GM18868 (cell line): ENCODE data around the gene XIAP.
"Not testable (repeated sequence)": the region's sequence is repeated elsewhere in the genome, so short reads cannot be mapped to it uniquely, and the experiment has no call there.

Experiments used
- ATAC-seq: cut with Tn5 transposase; IDR thresholded peaks from one replicate; pipeline ENCODE4 v1.9.1; 2021; ENCODE audit warnings: mild to moderate bottlenecking, moderate library complexity; ENCODE audit not compliant: unreplicated experiment

XIAP gene

GRCh38 chrX:123859846-123860838 is at the start of gene XIAP:
TSS of gene XIAP (plus strand) at chrX:123860053. CDS start at chrX:123885663, 25,610 bp downstream.
- ATAC-seq, result peak; percentile 66

- ATAC-seq, result no peak
These were observed 45.5 kb upstream of the XIAP start for GRCh38 chrX:123814343-123814742.

GRCh38 chrX:123814934-123815394 is 44.9 kb upstream of the XIAP start:
- ATAC-seq, result peak; percentile 56

- ATAC-seq, result no peak
These were observed 42.5 kb upstream of the XIAP start for GRCh38 chrX:123817288-123817894.

GRCh38 chrX:123818243-123818642 is 41.6 kb upstream of the XIAP start:
- ATAC-seq, result no peak

DNA sequence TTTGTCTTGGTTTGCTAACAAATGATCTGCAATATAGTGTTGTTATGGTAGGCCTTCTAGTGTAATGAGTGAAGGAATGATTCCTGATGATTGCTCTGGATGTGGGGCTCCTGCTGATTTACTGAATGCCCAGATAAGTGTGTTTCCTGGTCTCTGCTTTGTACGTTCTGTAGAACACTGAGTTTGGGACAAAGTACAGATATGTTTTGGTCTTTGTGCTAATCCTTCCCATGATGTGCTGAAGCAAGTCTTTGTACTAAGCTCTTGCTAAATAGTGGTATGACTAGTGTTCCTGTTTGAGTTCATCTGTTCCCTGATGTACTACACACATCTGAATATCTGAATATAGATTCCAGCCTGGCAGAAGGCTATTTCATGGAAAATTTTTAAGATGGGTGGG is 36.9 kb upstream of the XIAP start:
- ATAC-seq, result no peak

DNA sequence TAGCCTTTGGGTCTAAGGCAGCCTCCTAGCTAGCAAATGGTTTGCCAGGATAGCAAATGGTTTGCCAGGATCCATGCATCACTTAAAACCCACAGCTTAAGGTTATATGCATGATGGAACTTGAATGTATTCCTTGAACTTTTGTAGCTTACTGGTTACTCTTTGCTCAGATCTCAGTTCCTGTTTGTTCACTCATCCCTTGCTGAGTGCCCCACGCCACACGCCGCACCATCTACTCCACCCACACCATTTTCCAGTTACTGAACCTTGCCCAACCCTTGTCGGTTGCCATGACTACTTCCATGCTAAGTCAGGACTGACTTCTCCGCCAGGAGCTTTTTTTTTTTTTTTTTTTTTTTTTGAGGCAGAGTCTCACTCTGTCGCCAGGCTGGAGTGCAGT is 29.5 kb upstream of the XIAP start:
- peak; percentile 95 for ATAC-seq

GRCh38 chrX:123833387-123833786 is 26.5 kb upstream of the XIAP start:
- peak; percentile 71 for ATAC-seq

GRCh38 chrX:123834116-123834515 is 25.7 kb upstream of the XIAP start:
- no peak for ATAC-seq

- peak; percentile 60 for ATAC-seq
These were observed 24.0 kb upstream of the XIAP start for GRCh38 chrX:123835661-123836371.

DNA sequence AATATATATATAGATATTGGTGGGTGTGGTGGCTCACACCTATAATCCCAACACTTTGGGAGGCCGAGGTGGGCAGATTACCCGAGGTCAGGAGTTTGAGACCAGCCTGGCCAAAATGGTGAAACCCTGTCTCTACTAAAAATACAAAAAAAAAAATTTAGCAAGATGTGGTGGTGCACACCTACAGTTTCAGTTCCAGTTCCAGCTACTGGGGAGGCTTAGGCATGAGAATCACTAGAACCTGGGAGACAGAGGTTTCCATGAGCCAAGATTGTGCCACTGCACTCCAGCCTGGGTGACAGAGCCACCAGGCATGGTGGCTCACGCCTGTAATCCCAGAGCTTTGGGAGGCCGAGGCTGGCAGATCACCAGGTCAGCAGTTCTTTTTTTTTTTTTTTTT is 14.7 kb upstream of the XIAP start:
- not testable (repeated sequence) for ATAC-seq

DNA sequence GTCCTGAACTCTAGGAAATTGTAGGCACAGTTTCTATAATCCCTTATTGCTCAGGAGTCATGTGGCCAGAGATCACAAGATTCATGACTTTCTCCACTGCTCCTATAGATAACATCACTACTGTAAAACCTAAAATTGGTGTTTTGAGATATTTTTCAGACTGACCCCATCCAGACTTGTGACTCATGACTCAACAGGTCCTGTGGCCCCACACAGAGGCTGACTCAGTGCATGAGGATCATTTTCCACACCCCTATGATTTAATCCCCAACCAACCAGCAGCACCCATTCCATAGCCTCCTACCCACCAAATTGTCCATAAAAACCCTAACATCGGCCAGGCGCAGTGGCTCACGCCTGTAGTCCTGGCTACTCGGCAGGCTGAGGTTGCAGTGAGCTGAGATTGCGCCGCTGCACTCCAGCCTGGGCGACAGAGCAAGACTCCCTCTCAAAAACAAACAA is 13.2 kb upstream of the XIAP start:
- no peak for ATAC-seq

- ATAC-seq, result no peak
These were observed 12.8 kb upstream of the XIAP start for GRCh38 chrX:123847056-123847455.

- ATAC-seq, result no peak
These were observed 10.8 kb upstream of the XIAP start for GRCh38 chrX:123849096-123849495.

- ATAC-seq, result not testable (repeated sequence)
These were observed 9.9 kb upstream of the XIAP start for GRCh38 chrX:123849906-123850305.

- no peak for ATAC-seq
These were observed 8.8 kb upstream of the XIAP start for GRCh38 chrX:123851079-123851478.

- ATAC-seq, result no peak
These were observed 5.5 kb upstream of the XIAP start for GRCh38 chrX:123854329-123854728.

DNA sequence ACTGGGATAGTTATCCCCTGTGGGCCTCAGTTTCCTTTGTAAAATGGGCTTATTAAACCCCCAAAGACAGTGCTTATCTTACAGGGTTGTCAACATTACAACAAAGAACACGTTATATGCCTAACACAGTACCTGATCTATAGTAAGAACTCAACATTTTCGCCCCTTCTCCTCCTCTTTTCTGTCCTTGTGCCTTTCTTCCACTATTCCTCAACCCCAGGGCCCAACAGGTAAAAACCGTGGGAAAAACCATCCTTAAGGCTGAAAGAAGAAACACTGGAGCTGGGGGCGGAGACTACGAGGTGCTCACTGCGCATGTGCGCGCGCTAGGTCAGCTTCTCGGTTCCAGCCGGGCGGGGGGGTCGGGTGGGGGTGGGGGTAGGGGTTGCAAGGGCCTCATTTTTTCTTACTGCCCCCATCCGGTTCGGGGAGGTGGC is 426 bp upstream of the XIAP start:
- peak; percentile 8 for ATAC-seq

DNA sequence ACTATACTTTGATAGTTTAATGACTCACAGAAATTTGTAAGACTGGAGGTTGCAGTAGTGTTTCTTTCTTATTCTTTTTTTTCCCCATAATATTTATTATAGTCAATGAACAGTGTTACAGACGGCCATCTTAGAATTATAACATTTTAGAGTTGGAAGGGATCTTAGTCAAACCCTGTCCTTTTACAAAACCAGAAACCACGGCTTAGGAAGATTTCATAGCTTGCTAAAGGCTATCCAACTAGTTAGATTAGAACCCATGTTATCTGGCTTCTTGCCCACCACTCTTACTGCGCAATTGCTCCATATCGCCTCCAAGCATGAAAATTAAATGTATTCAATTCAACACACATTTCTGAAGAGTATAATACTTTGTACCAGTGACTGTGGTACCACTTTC is 1.1 kb downstream of the XIAP start:
- no peak for ATAC-seq

GRCh38 chrX:123869488-123869887 is 9.6 kb downstream of the XIAP start:
- ATAC-seq, result peak; percentile 66

DNA sequence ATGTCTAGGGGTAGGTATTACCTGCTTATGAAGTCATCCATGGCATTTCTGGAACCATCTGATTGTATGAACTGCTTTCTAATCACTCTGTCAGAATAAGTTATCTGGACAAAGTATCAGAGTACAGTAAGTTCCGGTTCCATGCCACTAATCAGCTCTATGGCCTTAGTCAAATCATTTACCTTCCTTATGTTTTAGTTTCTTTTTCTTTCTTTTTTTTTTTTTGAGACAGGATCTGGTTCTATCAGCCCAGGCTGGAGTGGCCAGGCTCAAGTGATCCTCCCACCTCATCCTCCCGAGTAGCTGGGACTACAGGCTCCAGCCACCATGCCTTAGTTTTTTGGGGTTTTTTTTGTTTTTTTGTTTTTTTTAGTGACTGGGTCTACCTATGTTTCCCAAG is 11.5 kb downstream of the XIAP start:
- ATAC-seq, result peak; percentile 59
